Neural progenitor cell (in vitro differentiated cells): ENCODE data around the gene STK24. TPM values are rescaled to one million over a fixed set of nuclear protein-coding genes. Genes with fewer than 3 reads are reported as not detected.

Experiments
- DNase-seq: peaks from one replicate; pipeline ENCODE4 v3.0.0-alpha.2; 2016; ENCODE audit warnings: low spot score
- H2AFZ ChIP-seq: fragments of 200-600 bp; sonication (generic); replicated peaks from 2 replicates; pipeline ENCODE4 v1.6.1; 2016; ENCODE audit warnings: antibody characterized with exemption
- H3F3A ChIP-seq: fragments of 200-600 bp; sonication (generic); 2 replicates; pipeline ENCODE4 v1.6.1; 2016; ENCODE audit warnings: antibody characterized with exemption, low read depth
- H3K27ac ChIP-seq: fragments of 200-600 bp; sonication (generic); 2 replicates; pipeline ENCODE4 v1.5.1; 2016; ENCODE audit warnings: mild to moderate bottlenecking
- H3K27me3 ChIP-seq: fragments of 200-600 bp; sonication (generic); 2 replicates; pipeline ENCODE4 v1.6.1; 2016; ENCODE audit warnings: mild to moderate bottlenecking, moderate library complexity
- H3K36me3 ChIP-seq: fragments of 200-600 bp; sonication (generic); 2 replicates; pipeline ENCODE4 v1.5.1; 2016
- H3K4me1 ChIP-seq: fragments of 200-600 bp; sonication (generic); 2 replicates; pipeline ENCODE4 v1.6.1; 2016; ENCODE audit warnings: mixed run types
- H3K4me2 ChIP-seq: fragments of 200-600 bp; sonication (generic); 2 replicates; pipeline ENCODE4 v1.6.1; 2016
- H3K4me3 ChIP-seq: fragments of 200-600 bp; sonication (generic); 2 replicates; pipeline ENCODE4 v1.5.1; 2016
- H3K79me2 ChIP-seq: fragments of 200-600 bp; sonication (generic); 2 replicates; pipeline ENCODE4 v1.6.1; 2016; ENCODE audit warnings: low read depth
- H3K9ac ChIP-seq: fragments of 200-600 bp; sonication (generic); 2 replicates; pipeline ENCODE4 v1.6.1; 2016
- H3K9me3 ChIP-seq: fragments of 200-600 bp; sonication (generic); 2 replicates; pipeline ENCODE4 v1.5.1; 2016; ENCODE audit warnings: low read depth
- H4K20me1 ChIP-seq: fragments of 200-600 bp; sonication (generic); 2 replicates; pipeline ENCODE4 v1.6.1; 2016; ENCODE audit warnings: low read depth
- H3K27ac Mint-ChIP-seq: 3 replicates; pipeline ENCODE4 v1.8.0; 2021; ENCODE audit warnings: mixed read lengths
- H3K27me3 Mint-ChIP-seq: 2 replicates; pipeline ENCODE4 v1.8.0; 2022; ENCODE audit warnings: low read depth, mild to moderate bottlenecking, inconsistent platforms, moderate library complexity, mixed read lengths; ENCODE audit not compliant: insufficient read depth
- H3K36me3 Mint-ChIP-seq: 3 replicates; pipeline ENCODE4 v1.8.0; 2021; ENCODE audit warnings: mixed read lengths
- H3K4me1 Mint-ChIP-seq: 3 replicates; pipeline ENCODE4 v1.8.0; 2021; ENCODE audit warnings: mixed read lengths
- H3K4me3 Mint-ChIP-seq: 3 replicates; pipeline ENCODE4 v1.8.0; 2021; ENCODE audit warnings: mild to moderate bottlenecking, moderate library complexity, mixed read lengths
- H3K9me3 Mint-ChIP-seq: 3 replicates; pipeline ENCODE4 v1.8.0; 2020; ENCODE audit warnings: mixed read lengths
- CTCF ChIP-seq: fragments of 200-600 bp; sonication (generic); IDR thresholded peaks from 2 replicates; pipeline ENCODE4 v1.5.1; 2017; ENCODE audit warnings: antibody characterized with exemption, mild to moderate bottlenecking
- EZH2 ChIP-seq: fragments of 200-600 bp; sonication (generic); IDR thresholded peaks from 2 replicates; pipeline ENCODE4 v1.6.1; 2017; ENCODE audit warnings: antibody characterized with exemption, mild to moderate bottlenecking, moderate library complexity
- EZH2phosphoT487 ChIP-seq: fragments of 200-600 bp; sonication (generic); IDR thresholded peaks from 2 replicates; pipeline ENCODE4 v1.6.1; 2017; ENCODE audit warnings: antibody characterized with exemption
- total RNA-seq: library from RNA; depleted of rRNA; stranded (reverse); fragments of >200 nt; gene quantifications from 2 replicates; pipeline ENCODE4 v1.2.3, GENCODE V29; 2015; ENCODE audit warnings: low replicate concordance

The STK24 gene
- total RNA-seq, 1 donor from 2014 or later = 330 TPM

- peaks cover 73% of the 10 kb centered on the region for H3K4me1 ChIP-seq
- peaks cover 98% of the 10 kb centered on the region for H4K20me1 ChIP-seq
- DNase-seq = no peak
- no peak overlapping the region for H3K4me2 ChIP-seq
- no peak overlapping the region for H3K4me3 ChIP-seq
- H3K79me2 ChIP-seq = peaks cover 98% of the 10 kb centered on the region
- peaks cover 7% of the 10 kb centered on the region for H3K36me3 Mint-ChIP-seq
- H3K9me3 ChIP-seq = no peaks in the 10 kb centered on the region
- no peak overlapping the region for H2AFZ ChIP-seq
- H3K4me1 Mint-ChIP-seq = peaks cover 74% of the 10 kb centered on the region
- no peak overlapping the region for H3K27ac Mint-ChIP-seq
- TF ChIP-seq CTCF = no peak
- no peak for TF ChIP-seq EZH2phosphoT487
- no peak for TF ChIP-seq EZH2
- no peak overlapping the region for H3K4me3 Mint-ChIP-seq
- H3K27ac ChIP-seq = no peak overlapping the region
- H3F3A ChIP-seq = peaks cover 35% of the 10 kb centered on the region
- peaks cover 2% of the 10 kb centered on the region for H3K27me3 Mint-ChIP-seq
- H3K36me3 ChIP-seq = no peaks in the 10 kb centered on the region
- no peaks in the 10 kb centered on the region for H3K27me3 ChIP-seq
- H3K9me3 Mint-ChIP-seq = no peaks in the 10 kb centered on the region
- no peak overlapping the region for H3K9ac ChIP-seq
Observed at GRCh38 chr13:98487522-98487921, 89.4 kb downstream of the STK24 start.

GRCh38 chr13:98487016-98487415 is 89.9 kb downstream of the STK24 start:
- peaks cover 98% of the 10 kb centered on the region for H4K20me1 ChIP-seq

GRCh38 chr13:98486412-98486811 is 90.5 kb downstream of the STK24 start:
- no peak overlapping the region for H3K27ac ChIP-seq
- no peak overlapping the region for H2AFZ ChIP-seq
- peaks cover 67% of the 10 kb centered on the region for H3K4me1 Mint-ChIP-seq
- no peak for TF ChIP-seq EZH2phosphoT487
- TF ChIP-seq CTCF = no peak
- no peak for TF ChIP-seq EZH2
- no peak overlapping the region for H3K4me3 ChIP-seq
- H3K36me3 Mint-ChIP-seq = peaks cover 7% of the 10 kb centered on the region
- no peaks in the 10 kb centered on the region for H3K27me3 ChIP-seq
- peaks cover 2% of the 10 kb centered on the region for H3K27me3 Mint-ChIP-seq
- H4K20me1 ChIP-seq = peaks cover 98% of the 10 kb centered on the region
- no peak overlapping the region for H3K9ac ChIP-seq
- no peaks in the 10 kb centered on the region for H3K9me3 Mint-ChIP-seq
- DNase-seq = no peak
- H3K4me1 ChIP-seq = peaks cover 70% of the 10 kb centered on the region
- no peak overlapping the region for H3K4me2 ChIP-seq
- H3F3A ChIP-seq = peaks cover 35% of the 10 kb centered on the region
- H3K9me3 ChIP-seq = no peaks in the 10 kb centered on the region
- H3K27ac Mint-ChIP-seq = no peak overlapping the region
- H3K4me3 Mint-ChIP-seq = no peak overlapping the region
- peaks cover 98% of the 10 kb centered on the region for H3K79me2 ChIP-seq
- H3K36me3 ChIP-seq = no peaks in the 10 kb centered on the region

More at GRCh38 chr13:98487016-98487415, 89.9 kb downstream of the STK24 start:
- no peak overlapping the region for H3K27ac ChIP-seq
- peaks cover 98% of the 10 kb centered on the region for H3K79me2 ChIP-seq
- no peak overlapping the region for H3K9ac ChIP-seq
- H3K4me3 ChIP-seq = no peak overlapping the region
- H2AFZ ChIP-seq = no peak overlapping the region
- TF ChIP-seq EZH2phosphoT487 (no peak), CTCF (no peak), EZH2 (no peak)
- H3K4me1 ChIP-seq = peaks cover 73% of the 10 kb centered on the region
- Mint-ChIP-seq H3K4me1 (peaks cover 69% of the 10 kb centered on the region), H3K9me3 (no peaks in the 10 kb centered on the region), H3K27me3 (peaks cover 2% of the 10 kb centered on the region), H3K4me3 (no peak overlapping the region), H3K36me3 (peaks cover 7% of the 10 kb centered on the region), H3K27ac (no peak overlapping the region)
- H3F3A ChIP-seq = peaks cover 34% of the 10 kb centered on the region
- H3K9me3 ChIP-seq = no peaks in the 10 kb centered on the region
- H3K36me3 ChIP-seq = no peaks in the 10 kb centered on the region
- no peak for DNase-seq
- peak overlapping the region; percentile 9 for H3K4me2 ChIP-seq
- H3K27me3 ChIP-seq = no peaks in the 10 kb centered on the region
